ENCODE results near the gene SLC25A31. TPM values are rescaled to one million over a fixed set of nuclear protein-coding genes. Genes with fewer than 3 reads are reported as not detected.

SLC25A31 gene
- total RNA-seq, 2 experiments from 2014 or later = not detected

DNA sequence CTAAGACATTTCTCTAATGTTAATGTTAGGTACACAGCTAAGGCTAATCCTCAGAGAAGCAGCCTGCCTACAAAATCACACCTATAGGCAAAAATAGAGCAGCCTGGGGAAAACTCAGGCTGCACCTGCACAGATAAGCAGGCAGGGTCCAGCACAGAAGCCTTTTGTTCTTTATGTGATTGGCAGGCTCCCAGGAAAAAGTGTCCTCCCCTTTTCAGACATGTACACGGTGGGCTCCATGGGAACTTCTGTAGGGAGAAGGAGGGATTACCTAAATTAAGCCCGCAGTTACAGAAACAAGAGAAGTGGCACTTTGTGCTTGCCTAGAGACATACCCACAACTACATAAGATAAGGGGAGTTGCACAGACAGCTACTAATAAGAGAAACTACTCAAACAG lies 47.9 kb downstream of the SLC25A31 start:
- intact Hi-C loops (cut with DNase I, micrococcal nuclease) = no loop called here
- Mint-ChIP-seq H3K4me3 (no peak overlapping the region), H3K27me3 (peaks cover 46% of the 10 kb centered on the region), H3K36me3 (ENCODE audit: low read depth) (peaks cover 2% of the 10 kb centered on the region), H3K9me3 (ENCODE audit: low read depth) (no peaks in the 10 kb centered on the region), H3K4me1 (peaks cover 12% of the 10 kb centered on the region), H3K27ac (no peak overlapping the region)
- no peak for DNase-seq
- POLR2A ChIA-PET = no interaction called here
- CTCF ChIA-PET = no interaction called here
- no peak for ATAC-seq

DNA sequence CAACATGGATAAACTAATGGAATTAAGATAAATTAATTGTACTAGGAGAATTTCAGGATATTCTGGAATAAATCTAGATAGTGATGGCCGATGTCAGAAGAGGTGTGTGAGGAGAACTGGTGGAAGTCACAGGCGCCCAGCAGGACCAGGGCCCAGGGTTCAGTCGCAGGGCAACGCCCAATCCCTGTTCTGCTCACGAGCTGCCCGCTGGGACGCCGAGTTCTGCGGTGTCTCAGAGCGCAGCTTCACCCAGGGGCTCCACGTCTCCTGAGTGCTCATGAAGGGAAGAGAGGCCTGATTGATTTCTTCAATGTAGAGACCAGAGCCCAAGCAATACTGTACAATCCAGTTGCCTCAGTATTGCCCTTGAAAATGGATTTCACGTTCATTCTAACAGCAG lies 50.4 kb downstream of the SLC25A31 start:
- no peaks in the 10 kb centered on the region for H3K9me3 Mint-ChIP-seq (ENCODE audit: low read depth)
- ChIA-PET CTCF (no interaction called here), POLR2A (no interaction called here)
- H3K36me3 Mint-ChIP-seq (ENCODE audit: low read depth) = peaks cover 2% of the 10 kb centered on the region
- DNase-seq = no peak
- H3K4me1 Mint-ChIP-seq = peaks cover 14% of the 10 kb centered on the region
- no peak overlapping the region for H3K27ac Mint-ChIP-seq
- H3K4me3 Mint-ChIP-seq = no peak overlapping the region
- intact Hi-C loops (cut with DNase I, micrococcal nuclease) = loop anchor here (5.0 to 10.0 kb wide), 2 partner anchors 184 to 507 kb away; partner anchors contain the start of genes ABHD18 (in 1 of the 2), MFSD8 (in 1 of the 2) and PGRMC2 (in 1 of the 2)
- peaks cover 59% of the 10 kb centered on the region for H3K27me3 Mint-ChIP-seq
- ATAC-seq = no peak

GRCh38 chr4:127781300-127782024 lies 51.3 kb downstream of the SLC25A31 start:
- POLR2A ChIA-PET = interaction anchor here (1.4 kb wide), 1 partner anchor 99 kb away, joined by 5 read pairs; the partner anchor contains the start of gene PLK4
- Mint-ChIP-seq H3K36me3 (ENCODE audit: low read depth) (peaks cover 2% of the 10 kb centered on the region), H3K4me1 (peaks cover 14% of the 10 kb centered on the region), H3K4me3 (peak overlapping the region; percentile 74), H3K27ac (peak overlapping the region; percentile 47), H3K27me3 (peaks cover 59% of the 10 kb centered on the region), H3K9me3 (ENCODE audit: low read depth) (no peaks in the 10 kb centered on the region)
- CTCF ChIA-PET = interaction anchor here (0.6 to 1.0 kb wide), 3 partner anchors 38 to 803 kb away, joined by 3 read pairs; no protein-coding TSS in a partner anchor
- ATAC-seq (peak; percentile 39), DNase-seq (no peak)
- intact Hi-C loops (cut with DNase I, micrococcal nuclease) = loop anchor here (1.0 to 10.0 kb wide), 7 partner anchors 99 to 506 kb away; partner anchors contain the start of genes ABHD18 (in 2 of the 2), MFSD8 (in 2 of the 2), INTU (in 1 of the 2) and LARP1B (in 1 of the 2)

- peak; percentile 81 for ATAC-seq
- peak overlapping the region; percentile 74 for H3K4me3 Mint-ChIP-seq
- no peaks in the 10 kb centered on the region for H3K9me3 Mint-ChIP-seq (ENCODE audit: low read depth)
- peaks cover 57% of the 10 kb centered on the region for H3K27me3 Mint-ChIP-seq
- peaks cover 2% of the 10 kb centered on the region for H3K36me3 Mint-ChIP-seq (ENCODE audit: low read depth)
- peak; percentile 82 for DNase-seq
- CTCF ChIA-PET = interaction anchor here (0.6 to 1.0 kb wide), 3 partner anchors 38 to 804 kb away, joined by 3 read pairs; no protein-coding TSS in a partner anchor
- intact Hi-C loops (cut with DNase I, micrococcal nuclease) = loop anchor here (1.0 to 10.0 kb wide), 7 partner anchors 99 to 505 kb away; partner anchors contain the start of genes ABHD18 (in 2 of the 2), MFSD8 (in 2 of the 2), INTU (in 1 of the 2) and LARP1B (in 1 of the 2)
- POLR2A ChIA-PET = interaction anchor here (1.4 kb wide), 1 partner anchor 98 kb away, joined by 5 read pairs; the partner anchor contains the start of gene PLK4
- peak overlapping the region; percentile 47 for H3K27ac Mint-ChIP-seq
- H3K4me1 Mint-ChIP-seq = peaks cover 14% of the 10 kb centered on the region
Measured at GRCh38 chr4:127782025-127782274, 51.8 kb downstream of the SLC25A31 start.

GRCh38 chr4:127782275-127783025 lies 52.2 kb downstream of the SLC25A31 start, which contains the start of gene HSPA4L:
HSPA4L (plus strand) TSS chr4:127782322; CDS start chr4:127782551, 229 bp downstream.
- POLR2A ChIA-PET = interaction anchor here (1.4 kb wide), 1 partner anchor 98 kb away, joined by 5 read pairs; the partner anchor contains the start of gene PLK4
- intact Hi-C loops (cut with DNase I, micrococcal nuclease) = loop anchor here (1.0 to 10.0 kb wide), 7 partner anchors 98 to 505 kb away; partner anchors contain the start of genes ABHD18 (in 2 of the 2), MFSD8 (in 2 of the 2), INTU (in 1 of the 2) and LARP1B (in 1 of the 2)
- peak; percentile 65 for DNase-seq
- H3K9me3 Mint-ChIP-seq (ENCODE audit: low read depth) = no peaks in the 10 kb centered on the region
- H3K36me3 Mint-ChIP-seq (ENCODE audit: low read depth) = peaks cover 2% of the 10 kb centered on the region
- CTCF ChIA-PET = interaction anchor here (0.6 to 1.1 kb wide), 5 partner anchors 38 to 804 kb away, joined by 3 to 6 read pairs (median 3); no protein-coding TSS in a partner anchor
- H3K27me3 Mint-ChIP-seq = peaks cover 56% of the 10 kb centered on the region
- peak within 1 kb of the TSS; percentile 74 for H3K4me3 Mint-ChIP-seq
- peaks cover 14% of the 10 kb centered on the region for H3K4me1 Mint-ChIP-seq
- H3K27ac Mint-ChIP-seq = peak within 1 kb of the TSS; percentile 86
- peak; percentile 59 for ATAC-seq

DNA sequence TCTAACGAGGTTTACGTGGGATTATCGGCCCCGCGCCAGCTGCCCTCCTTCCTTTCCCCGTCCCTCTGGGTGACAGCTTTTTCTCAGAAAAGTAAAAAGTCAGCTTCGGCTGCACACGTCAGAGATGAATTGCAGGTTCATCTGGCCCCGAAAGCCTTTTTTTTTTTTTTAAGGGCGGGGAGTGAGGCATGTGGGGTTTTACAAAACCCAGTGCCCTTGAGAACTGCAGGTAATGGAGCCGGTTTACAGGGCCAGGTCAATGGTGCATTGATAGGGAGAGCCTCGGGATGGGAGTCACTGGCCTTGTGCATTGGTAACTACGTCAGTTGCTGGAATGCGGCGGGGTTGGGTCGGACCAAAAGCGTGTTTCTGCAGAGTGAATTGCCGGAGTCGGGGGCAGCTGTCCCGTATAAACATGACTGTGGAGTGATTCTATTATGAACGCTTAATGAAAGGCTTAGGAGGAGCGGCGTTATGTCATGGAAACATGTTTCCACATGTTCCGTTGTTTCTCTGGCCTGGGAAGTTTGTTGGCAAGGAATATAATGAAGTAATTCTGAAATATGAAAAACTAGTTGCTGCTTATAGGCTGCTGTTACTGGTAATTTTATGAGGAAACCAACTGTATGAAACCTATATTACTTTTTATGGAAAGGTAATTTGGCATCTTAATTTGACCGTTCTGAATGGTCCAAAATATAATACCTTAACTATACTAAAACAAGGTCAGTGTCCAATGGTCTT lies 53.0 kb downstream of the SLC25A31 start:
- Mint-ChIP-seq H3K4me1 (peaks cover 14% of the 10 kb centered on the region), H3K4me3 (peak overlapping the region; percentile 74), H3K27me3 (peaks cover 52% of the 10 kb centered on the region), H3K36me3 (ENCODE audit: low read depth) (peaks cover 2% of the 10 kb centered on the region), H3K9me3 (ENCODE audit: low read depth) (no peaks in the 10 kb centered on the region), H3K27ac (peak overlapping the region; percentile 86)
- ChIA-PET CTCF (interaction anchor here (0.6 to 1.1 kb wide), 2 partner anchors 37 to 55 kb away, joined by 3 to 6 read pairs; no protein-coding TSS in a partner anchor), POLR2A (interaction anchor here (1.4 kb wide), 1 partner anchor 97 kb away, joined by 5 read pairs; the partner anchor contains the start of gene PLK4)
- peak; percentile 78 for DNase-seq
- intact Hi-C loops (cut with DNase I, micrococcal nuclease) = loop anchor here (2.0 to 10.0 kb wide), 5 partner anchors 98 to 504 kb away; partner anchors contain the start of genes ABHD18 (in 1 of the 2), INTU (in 1 of the 2), LARP1B (in 1 of the 2) and MFSD8 (in 1 of the 2)
- no peak for ATAC-seq

DNA sequence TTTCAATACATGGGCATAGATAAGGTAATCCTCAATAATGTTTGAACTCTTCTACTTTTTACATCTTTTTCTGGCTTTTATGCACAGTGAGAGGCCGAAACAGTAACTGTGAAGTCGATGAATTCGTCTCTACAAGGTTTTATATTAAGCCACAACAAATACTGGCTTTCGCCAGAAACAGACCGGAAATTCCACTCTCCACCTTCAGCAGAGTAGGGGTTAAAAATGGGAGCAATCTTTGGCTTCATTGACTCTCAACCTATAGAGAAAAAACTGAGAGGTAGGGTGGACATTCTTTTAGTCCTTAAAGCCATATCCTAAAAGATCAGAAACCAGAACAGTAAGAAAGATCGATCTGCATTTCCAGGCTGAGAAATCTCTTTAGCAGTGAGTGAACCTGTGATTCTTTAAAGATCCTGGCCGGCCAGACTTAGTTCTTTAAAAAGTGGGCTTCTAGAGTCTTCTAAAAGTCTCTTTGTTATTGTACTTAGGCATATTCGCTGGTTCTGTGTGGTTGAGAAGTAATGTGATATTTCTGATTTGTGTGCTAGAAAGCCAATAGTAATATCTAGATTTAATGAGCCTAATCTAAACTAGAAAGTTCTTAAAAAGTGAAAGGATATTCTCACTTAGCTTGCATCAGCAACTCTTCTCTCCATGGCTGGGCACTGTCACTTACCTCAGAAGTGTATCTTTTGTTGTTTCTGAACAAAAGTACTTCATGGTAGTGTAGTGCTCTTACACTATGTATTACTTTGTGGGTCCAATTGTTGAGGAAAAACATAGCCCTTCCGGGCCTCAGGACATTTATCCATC lies 54.0 kb downstream of the SLC25A31 start:
- H3K27me3 Mint-ChIP-seq = peaks cover 54% of the 10 kb centered on the region
- intact Hi-C loops (cut with DNase I, micrococcal nuclease) = loop anchor here (2.0 to 10.0 kb wide), 5 partner anchors 97 to 503 kb away; partner anchors contain the start of genes ABHD18 (in 1 of the 2), INTU (in 1 of the 2), LARP1B (in 1 of the 2) and MFSD8 (in 1 of the 2)
- CTCF ChIA-PET = no interaction called here

GRCh38 chr4:127788517-127788916 lies 58.3 kb downstream of the SLC25A31 start:
- Mint-ChIP-seq H3K27me3 (peaks cover 40% of the 10 kb centered on the region), H3K36me3 (ENCODE audit: low read depth) (no peaks in the 10 kb centered on the region), H3K9me3 (ENCODE audit: low read depth) (no peaks in the 10 kb centered on the region), H3K27ac (no peak overlapping the region), H3K4me1 (no peaks in the 10 kb centered on the region), H3K4me3 (no peak overlapping the region)
- ChIA-PET POLR2A (no interaction called here), CTCF (interaction anchor here (0.8 to 1.5 kb wide), 2 partner anchors 12 to 17 kb away, joined by 3 to 4 read pairs; no protein-coding TSS in a partner anchor)
- DNase-seq (no peak), ATAC-seq (peak; percentile 51)
- intact Hi-C loops (cut with DNase I, micrococcal nuclease) = loop anchor here (1.0 to 10.0 kb wide), 2 partner anchors 176 to 182 kb away; partner anchors contain the start of genes ABHD18 (in 1 of the 2) and MFSD8 (in 1 of the 2)

More for the DNA sequence above, 54.0 kb downstream of the SLC25A31 start:
- no peak for ATAC-seq
- Mint-ChIP-seq H3K4me3 (no peak overlapping the region), H3K4me1 (peaks cover 14% of the 10 kb centered on the region), H3K36me3 (ENCODE audit: low read depth) (peaks cover 2% of the 10 kb centered on the region), H3K9me3 (ENCODE audit: low read depth) (no peaks in the 10 kb centered on the region), H3K27ac (no peak overlapping the region)
- no peak for DNase-seq
- POLR2A ChIA-PET = no interaction called here

DNA sequence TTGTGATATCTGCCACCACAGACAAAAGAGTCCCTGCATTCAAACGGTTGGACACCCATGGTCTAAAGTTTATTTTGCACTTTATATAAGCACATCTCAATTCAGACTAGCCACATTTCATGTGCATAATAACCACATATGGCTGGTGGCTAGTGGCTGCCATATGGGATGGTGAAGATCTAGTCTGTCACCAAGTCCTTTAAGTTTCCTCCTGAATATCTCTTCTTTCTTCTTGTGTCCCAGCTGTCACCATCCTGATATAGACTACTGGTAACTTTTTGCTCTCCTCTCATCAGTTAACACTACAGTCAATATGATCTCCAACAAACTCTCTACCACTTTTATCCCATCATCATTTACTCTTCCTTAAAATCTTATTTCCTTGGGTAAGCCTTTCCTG lies 61.2 kb downstream of the SLC25A31 start:
- H3K9me3 Mint-ChIP-seq (ENCODE audit: low read depth) = no peaks in the 10 kb centered on the region
- ChIA-PET CTCF (no interaction called here), POLR2A (interaction anchor here (0.6 kb wide), 1 partner anchor 243 kb away, joined by 5 read pairs; no protein-coding TSS in a partner anchor)
- H3K4me3 Mint-ChIP-seq = no peak overlapping the region
- no peak for DNase-seq
- intact Hi-C loops (cut with DNase I, micrococcal nuclease) = no loop called here
- no peaks in the 10 kb centered on the region for H3K36me3 Mint-ChIP-seq (ENCODE audit: low read depth)
- ATAC-seq = no peak
- no peaks in the 10 kb centered on the region for H3K4me1 Mint-ChIP-seq
- H3K27me3 Mint-ChIP-seq = peaks cover 38% of the 10 kb centered on the region
- H3K27ac Mint-ChIP-seq = no peak overlapping the region

DNA sequence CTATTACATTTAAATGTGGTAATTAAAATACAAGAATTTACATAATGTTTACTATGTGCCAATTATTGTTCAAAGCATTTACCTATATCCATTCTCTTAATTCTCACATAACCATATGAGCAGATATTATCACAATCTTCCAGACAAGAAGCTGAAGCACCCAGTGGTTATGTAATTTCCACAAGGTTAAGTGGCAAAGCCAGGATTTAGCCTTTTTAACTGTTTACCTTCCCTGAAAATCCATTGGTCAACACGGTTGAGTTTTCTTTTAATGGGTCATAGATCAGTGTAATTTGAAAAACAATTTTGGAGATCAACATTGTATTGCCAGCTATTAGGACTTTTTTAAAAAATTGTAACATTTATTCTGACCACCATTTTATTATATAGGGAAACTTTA lies 63.3 kb downstream of the SLC25A31 start:
- ATAC-seq (no peak), DNase-seq (no peak)
- ChIA-PET CTCF (no interaction called here), POLR2A (no interaction called here)
- no peak overlapping the region for H3K4me3 Mint-ChIP-seq
- intact Hi-C loops (cut with DNase I, micrococcal nuclease) = no loop called here
- H3K4me1 Mint-ChIP-seq = no peaks in the 10 kb centered on the region
- no peak overlapping the region for H3K27ac Mint-ChIP-seq
- peaks cover 35% of the 10 kb centered on the region for H3K27me3 Mint-ChIP-seq
- H3K9me3 Mint-ChIP-seq (ENCODE audit: low read depth) = no peaks in the 10 kb centered on the region
- no peaks in the 10 kb centered on the region for H3K36me3 Mint-ChIP-seq (ENCODE audit: low read depth)
